ENCODE measurements around the gene SHISA6.

Gene SHISA6

GRCh38 chr17:11461993-11462548 lies 221.1 kb downstream of the SHISA6 start:
- DNase-seq: no peak

- DNase-seq: no peak
These were observed 226.6 kb downstream of the SHISA6 start for GRCh38 chr17:11467639-11468038.

- DNase-seq: no peak
These were observed 244.5 kb downstream of the SHISA6 start for GRCh38 chr17:11485336-11486100.

DNA sequence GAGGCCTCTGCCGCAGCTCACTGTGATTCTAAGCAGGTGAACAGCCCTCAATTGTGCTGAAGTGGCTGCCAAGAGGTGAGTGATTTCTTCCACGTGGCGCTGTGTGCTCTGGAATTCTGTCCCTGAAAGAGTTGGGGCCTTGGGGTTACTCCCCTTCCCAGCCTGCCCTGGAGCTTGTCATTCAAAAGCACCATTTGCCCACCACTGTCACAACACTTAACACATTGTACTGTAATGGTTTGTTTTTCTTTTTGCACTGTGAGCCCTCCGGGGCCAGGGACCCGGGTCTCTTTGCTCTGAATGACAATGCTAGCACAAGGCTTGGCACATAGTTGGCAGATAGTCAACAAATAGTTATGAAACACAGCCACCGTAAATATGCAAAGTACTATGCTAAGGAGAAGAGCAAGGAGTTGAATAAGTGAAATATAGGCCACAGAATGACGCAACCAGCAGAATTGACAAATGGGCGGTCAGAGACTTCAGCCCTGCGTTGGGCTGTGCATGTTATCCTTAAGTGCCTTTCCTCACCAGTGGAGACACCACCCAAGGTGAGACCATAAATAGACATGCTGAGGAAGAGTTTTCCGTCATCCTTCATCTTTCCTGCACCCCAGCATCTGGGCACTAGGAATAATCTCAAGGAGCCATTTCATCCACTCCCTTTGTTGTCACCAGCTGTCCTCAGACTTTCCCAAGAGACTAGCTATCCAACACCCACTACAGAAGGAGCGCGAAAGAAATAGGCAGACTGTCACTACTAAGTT lies 245.3 kb downstream of the SHISA6 start:
- DNase-seq: no peak

GRCh38 chr17:11486868-11487310 lies 245.9 kb downstream of the SHISA6 start:
- DNase-seq: no peak

- no peak for DNase-seq
These were observed 246.5 kb downstream of the SHISA6 start for GRCh38 chr17:11487469-11487868.

DNA sequence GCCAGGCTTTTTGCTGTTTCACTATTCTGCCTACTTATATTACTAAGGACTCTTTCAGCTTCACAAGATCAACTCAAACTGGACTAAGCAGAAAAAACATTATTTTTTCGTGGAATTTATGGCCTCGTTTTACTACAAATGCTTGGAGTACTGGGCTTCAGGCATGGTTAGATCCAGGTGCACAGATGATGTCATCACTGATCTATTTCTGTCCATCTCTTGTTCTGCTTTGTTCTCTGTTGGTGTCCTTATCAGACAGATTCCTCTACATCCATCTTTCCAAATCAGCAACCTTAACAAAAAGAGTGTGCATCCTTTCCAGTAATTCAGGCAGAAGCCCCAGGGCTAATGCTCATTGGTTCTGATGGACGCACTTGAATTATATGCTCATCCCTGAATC lies 247.4 kb downstream of the SHISA6 start:
- no peak for DNase-seq

- no peak for DNase-seq
These were observed 249.2 kb downstream of the SHISA6 start for GRCh38 chr17:11490171-11490755.

DNA sequence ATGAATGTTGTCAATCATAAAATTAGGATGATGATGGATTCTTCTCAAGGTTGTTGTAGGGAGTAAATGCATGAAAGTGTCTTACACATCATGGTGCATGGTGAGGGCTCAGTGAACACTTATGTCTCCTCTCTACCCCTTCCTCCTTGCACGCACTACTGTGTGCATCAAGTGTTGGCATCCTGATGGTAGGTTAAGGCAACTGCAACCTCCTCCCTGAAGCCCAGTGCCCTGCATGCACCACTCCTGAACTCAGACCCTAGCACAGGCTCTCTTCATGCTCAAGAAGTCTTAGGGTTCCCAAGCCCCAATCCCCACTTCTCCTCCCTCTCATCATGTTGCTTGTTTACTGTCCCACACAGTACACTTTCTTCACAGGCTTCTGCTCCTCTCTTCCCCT lies 251.5 kb downstream of the SHISA6 start:
- no peak for DNase-seq

GRCh38 chr17:11493936-11494335 lies 252.9 kb downstream of the SHISA6 start:
- no peak for DNase-seq

GRCh38 chr17:11495613-11496012 lies 254.6 kb downstream of the SHISA6 start:
- no peak for DNase-seq

- no peak for DNase-seq
These were observed 258.9 kb downstream of the SHISA6 start for GRCh38 chr17:11499881-11500280.

DNA sequence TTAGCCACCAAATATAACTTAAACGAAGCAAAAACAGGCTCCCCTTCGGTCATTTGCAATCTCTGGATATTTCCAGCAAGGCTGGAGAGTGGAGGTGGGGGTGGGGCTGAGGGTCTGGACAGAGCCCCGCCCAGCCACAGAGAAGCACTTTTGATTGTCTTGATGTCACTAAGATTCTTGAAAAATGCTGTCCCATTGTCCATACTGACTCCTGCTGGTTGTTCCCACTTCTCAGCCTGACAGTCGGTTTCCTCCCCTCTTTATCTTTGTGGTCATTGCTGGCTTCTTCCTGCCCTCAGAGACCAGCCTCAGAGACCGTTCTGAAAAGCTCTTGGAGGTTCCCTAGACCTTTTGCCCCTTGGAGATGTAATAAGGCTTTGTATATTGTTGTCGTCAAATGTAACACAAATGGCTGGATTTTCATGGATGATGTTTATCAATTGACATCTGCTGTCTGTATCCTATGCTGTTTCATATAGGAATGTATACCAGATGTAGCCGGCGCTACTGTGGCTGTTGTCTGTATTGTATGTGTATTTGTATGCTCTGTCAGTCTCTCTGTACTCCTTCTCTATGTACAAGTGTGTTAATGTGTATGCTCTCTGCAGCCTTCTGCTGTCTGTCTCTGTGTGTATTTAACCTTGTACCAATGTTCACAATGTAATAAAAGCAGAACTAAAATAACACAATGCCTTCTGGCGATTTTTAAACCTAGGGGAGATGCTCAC lies 262.5 kb downstream of the SHISA6 start:
- DNase-seq: no peak

DNA sequence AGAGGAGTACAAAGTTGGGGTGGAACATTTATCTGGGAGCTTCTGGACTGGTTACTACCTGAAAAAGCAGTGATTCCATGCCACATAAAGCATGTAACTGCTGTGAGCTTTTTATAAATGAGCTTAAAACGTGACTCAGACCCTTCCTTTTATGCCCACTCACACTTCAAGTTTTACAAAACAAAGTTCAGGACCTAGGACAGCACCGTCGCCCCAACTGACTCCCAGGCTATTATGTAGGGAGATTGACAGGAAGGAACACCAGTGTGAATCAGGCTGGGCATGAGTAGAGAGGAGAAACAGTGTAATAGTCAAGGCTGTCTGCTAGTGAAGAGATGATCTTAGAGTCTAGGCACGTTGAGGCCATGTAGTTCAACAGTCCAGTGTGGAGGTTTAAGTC lies 265.6 kb downstream of the SHISA6 start:
- no peak for DNase-seq

GRCh38 chr17:11511696-11512095 lies 270.7 kb downstream of the SHISA6 start:
- no peak for DNase-seq

GRCh38 chr17:11514565-11514964 lies 273.6 kb downstream of the SHISA6 start:
- DNase-seq: no peak

GRCh38 chr17:11514981-11515680 lies 274.1 kb downstream of the SHISA6 start:
- DNase-seq: no peak

- no peak for DNase-seq
These were observed 274.9 kb downstream of the SHISA6 start for GRCh38 chr17:11515901-11516300.

DNA sequence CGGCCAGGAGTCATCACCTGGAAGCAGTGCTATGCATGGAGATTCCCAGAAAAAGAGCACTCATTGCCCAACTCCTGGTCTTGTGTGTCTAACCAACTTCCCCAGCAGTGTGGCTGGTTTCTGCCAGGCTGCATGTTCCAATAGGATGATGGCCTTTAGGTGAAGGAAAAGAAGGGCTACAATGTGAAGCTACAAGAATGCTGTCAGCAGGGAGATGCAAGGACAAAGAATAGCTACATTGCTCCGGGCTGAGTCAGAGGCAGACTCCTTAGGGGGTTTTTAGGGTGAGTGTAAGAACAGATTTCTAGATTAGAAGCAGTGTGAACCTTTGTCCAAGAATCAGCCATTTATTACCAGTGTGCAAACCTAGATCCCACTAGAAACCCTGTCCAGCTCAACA lies 294.2 kb downstream of the SHISA6 start:
- no peak for DNase-seq

DNA sequence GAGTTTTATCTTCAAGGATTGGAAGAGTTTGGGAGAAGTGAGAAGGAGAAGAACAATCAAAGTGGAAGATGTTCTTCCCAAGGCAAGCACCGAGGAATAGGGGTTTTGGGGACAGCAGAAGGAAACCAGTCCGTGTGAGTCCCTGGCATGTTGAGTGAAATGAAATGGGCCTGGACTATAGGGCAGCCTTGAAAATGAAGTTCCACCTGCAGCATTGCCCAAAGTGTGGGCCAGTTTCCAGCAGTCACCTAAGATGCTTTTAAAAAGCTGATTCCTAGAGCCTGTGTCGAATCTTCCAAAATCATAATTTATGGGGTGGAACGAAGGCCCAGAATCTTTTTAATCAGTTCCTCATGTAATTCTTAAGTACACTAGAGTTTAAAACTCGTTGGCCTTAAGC lies 297.4 kb downstream of the SHISA6 start:
- no peak for DNase-seq

- no peak for DNase-seq
These were observed 298.6 kb downstream of the SHISA6 start for GRCh38 chr17:11539637-11540036.

GRCh38 chr17:11545002-11545401 lies 304.0 kb downstream of the SHISA6 start:
- DNase-seq: no peak

All from KG1 (cell line).